ENCODE data around the gene HELQ.

HELQ gene

GRCh38 chr4:83370640-83370906 lies 85.0 kb downstream of the HELQ start:
- no peak for DNase-seq

DNA sequence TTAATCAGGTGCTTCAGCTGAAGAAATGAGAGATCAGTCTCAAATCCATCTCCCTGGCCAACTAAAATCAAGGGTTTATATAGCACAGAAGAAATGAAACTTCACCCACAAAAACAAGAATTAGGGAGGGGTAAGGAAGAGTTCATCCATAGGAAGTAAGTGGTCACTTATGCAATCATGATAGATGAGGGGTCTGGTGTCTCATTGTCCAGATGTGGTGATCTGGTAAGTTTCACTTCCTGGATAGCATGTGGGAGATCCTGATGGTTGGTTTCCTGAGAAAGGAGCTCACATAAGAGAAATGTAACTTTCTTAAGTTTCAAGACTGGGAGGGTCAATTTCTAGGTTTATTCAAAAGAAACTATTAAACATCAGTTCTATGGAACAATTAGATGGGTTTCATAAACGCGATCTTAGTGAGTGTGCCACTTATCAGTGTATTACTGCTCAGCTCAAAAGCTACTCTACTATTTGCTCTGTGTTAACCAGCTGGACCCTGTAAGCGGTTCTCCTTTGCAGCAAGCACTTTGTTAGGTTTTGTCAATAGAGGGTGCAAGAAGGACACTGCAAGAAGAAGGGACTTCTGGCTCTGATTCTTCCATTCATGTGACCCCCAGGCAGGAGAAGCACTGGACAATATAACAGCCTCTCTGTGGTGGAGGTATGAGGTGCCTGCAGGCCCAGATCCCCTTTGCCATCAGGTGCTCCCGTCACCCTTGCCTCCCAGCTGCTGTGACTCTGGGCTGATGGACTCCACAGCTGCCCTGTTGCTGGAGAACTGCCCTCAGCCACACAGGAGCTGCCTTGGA lies 85.6 kb downstream of the HELQ start:
- no peak for DNase-seq

DNA sequence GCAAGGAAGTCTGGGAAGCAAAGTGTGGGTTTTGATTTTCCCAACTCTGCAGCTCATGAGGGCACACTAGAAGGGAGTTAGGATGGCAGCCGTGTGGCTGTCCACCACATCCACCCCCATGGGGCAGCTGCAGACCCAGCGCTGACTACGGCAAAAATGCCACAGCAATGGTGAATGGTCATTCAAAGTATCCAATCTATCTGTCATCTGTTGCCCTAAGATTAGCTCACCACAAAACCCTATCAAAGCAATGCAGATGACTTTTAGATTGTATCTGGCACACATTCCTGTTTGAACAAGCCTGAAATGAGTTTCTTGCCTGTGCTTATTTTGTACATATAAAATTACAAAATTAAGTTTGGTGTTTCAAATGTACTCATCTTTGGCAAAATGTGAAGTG lies 91.3 kb downstream of the HELQ start:
- DNase-seq: no peak

DNA sequence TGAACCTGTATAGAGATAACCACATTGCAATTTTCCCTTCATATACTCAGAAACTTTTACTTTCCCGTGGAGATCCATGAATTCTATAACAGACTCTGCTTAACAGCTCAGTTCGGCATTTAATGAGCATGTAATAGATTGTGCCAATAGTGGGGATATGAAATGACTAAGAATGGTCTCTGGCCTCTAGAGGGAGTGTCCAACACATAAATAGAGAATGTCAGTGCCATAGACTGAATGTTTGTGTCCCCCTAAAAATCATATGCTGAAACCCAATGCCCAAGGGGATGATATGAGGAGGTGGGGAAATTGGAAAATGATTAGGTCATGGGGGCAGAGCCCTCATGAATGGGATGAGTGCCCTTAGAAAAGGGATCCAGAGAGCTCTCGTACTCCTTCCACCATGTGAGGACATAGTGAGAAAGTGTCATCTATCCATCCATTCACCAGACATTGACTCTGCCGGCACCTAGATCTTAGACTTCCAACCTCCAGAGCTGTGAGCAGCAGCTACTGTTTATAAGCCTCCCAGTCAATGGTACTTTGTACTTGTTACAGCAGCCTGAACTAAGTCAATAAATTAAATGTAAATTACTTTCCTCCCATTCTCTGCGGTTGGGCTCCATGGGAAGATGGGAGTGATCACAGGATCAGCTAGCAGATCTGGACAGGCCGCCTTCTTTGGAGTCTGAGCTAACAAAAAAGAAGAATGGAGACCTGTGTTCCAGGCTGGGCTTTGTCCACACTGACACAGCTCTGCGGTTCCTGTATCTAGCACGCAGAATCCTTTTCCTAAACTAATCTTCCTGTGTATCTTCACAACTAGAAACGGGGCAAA lies 92.9 kb downstream of the HELQ start:
- DNase-seq: no peak

GRCh38 chr4:83361416-83362103 lies 94.1 kb downstream of the HELQ start:
- DNase-seq: peak; percentile 81

- no peak for DNase-seq
These were observed 95.6 kb downstream of the HELQ start for GRCh38 chr4:83360018-83360417.

DNA sequence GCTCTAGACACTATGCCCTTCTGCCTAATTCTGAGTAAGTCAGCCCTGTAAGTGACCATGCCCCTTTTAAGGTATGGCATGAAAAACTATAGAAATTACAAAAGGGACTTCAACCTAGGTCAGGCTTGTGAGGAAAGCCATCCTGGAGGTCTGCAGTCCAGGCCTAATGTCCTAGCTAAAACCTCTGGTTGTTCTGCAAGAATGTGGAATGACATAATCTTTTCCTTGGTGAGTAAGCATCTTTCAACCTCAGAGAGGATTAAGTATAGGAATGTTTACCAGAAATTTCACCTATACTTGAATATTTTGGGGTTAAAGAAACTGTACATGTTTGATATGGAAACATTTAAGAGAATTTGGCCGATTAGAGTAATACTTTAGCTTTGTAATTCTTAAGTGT lies 97.2 kb downstream of the HELQ start:
- DNase-seq: peak; percentile 72
